Ovary (tissue), 9 donors: Measurements from ENCODE around the gene LENEP. TPM values are rescaled to one million over a fixed set of nuclear protein-coding genes. Genes with fewer than 3 reads are reported as not detected.

ENCODE experiments used
- DNase-seq, 5 donors: peaks; one replicate each; pipeline ENCODE4 v3.0.0-alpha.2; 2019 to 2020
- H3K27ac ChIP-seq, 2 donors: fragments of 200-600 bp; one replicate each; pipeline versions ENCODE4 v1.5.1 to v1.8.0; 2019 to 2022
- H3K27me3 ChIP-seq: fragments of 200-600 bp; one replicate; pipeline ENCODE4 v1.8.0; 2022
- H3K36me3 ChIP-seq: fragments of 200-600 bp; sonication (generic); one replicate; pipeline ENCODE4 v1.5.1; 2019
- H3K4me1 ChIP-seq: one replicate; pipeline ENCODE4 v1.8.1; 2013; ENCODE audit warnings: mild to moderate bottlenecking, moderate library complexity; ENCODE audit not compliant: insufficient read depth
- H3K4me3 ChIP-seq: fragments of 200-600 bp; sonication (generic); one replicate; pipeline ENCODE4 v1.5.1; 2017
- H3K9me3 ChIP-seq, 2 donors: fragments of 200-600 bp in 1 of 2; sonication (generic) in 1 of 2; one replicate each; pipeline versions ENCODE4 v1.5.1 to v1.8.1; 2013 to 2019; ENCODE audit warnings: mild to moderate bottlenecking in 1 of 2, moderate library complexity in 1 of 2
- EP300 ChIP-seq: sonication (generic); formaldehyde crosslinking; IDR thresholded peaks from one replicate; pipeline ENCODE4 v1.6.1; 2017; ENCODE audit warnings: antibody characterized with exemption
- POLR2A ChIP-seq: fragments of 450-650 bp; IDR thresholded peaks from one replicate; pipeline ENCODE4 v1.6.1; 2017; ENCODE audit warnings: antibody characterized with exemption, mild to moderate bottlenecking, moderate library complexity
- WGBS, 3 donors: extraction: QIAGEN DNeasy Blood & Tissue Kit in 1 of 3; methylation state at CpG; one replicate each; pipeline versions ENCODE4 v1.1.5 to v1.1.7; 2013 to 2017; 5-methylcytosine and 5-hydroxymethylcytosine counted together
- intact Hi-C, 4 donors: fragments of 100-400 bp; cut with DNase I; formaldehyde crosslinking; loops; one replicate each; pipeline versions ENCODE4 v1.11.0 to v1.15.1; 2022 to 2023
- polyA plus RNA-seq, 2 donors: library from polyadenylated mRNA; stranded (reverse); fragments of 200-250 nt in 1 of 2; fragments of 350-450 nt in 1 of 2; fragmentation: Illumina TruSeq in 1 of 2; extraction: RNeasy Lipid Tissue Mini Kit (QIAGEN cat#74804) in 1 of 2; gene quantifications; one replicate each; pipeline ENCODE4 v1.2.3, GENCODE V29; 2013 to 2014
- total RNA-seq, 7 donors: library from RNA; depleted of rRNA in 2 of 7; stranded (reverse); fragments of >200 nt in 2 of 7; fragmentation: NEBNext Ultra II Directional in 3 of 7; extraction: Animal tissue kit (Norgen Biotek cat#: 25700) in 3 of 7; gene quantifications; one replicate each; pipeline versions ENCODE4 v1.1.0 to v1.2.4, GENCODE V29; 2016 to 2023
- TF ChIP-seq, protein P1 (sequence below), 3 donors: fragments of 450-650 bp in 2 of 3; fragments of 200-600 bp in 1 of 3; IDR thresholded peaks; one replicate each; pipeline versions ENCODE4 v1.5.1 to v1.8.0; 2016 to 2022; ENCODE audit warnings: antibody characterized with exemption in 3 of 3, mild to moderate bottlenecking in 1 of 3
- donor health status: DM: no; HTN: no; CAD: no; lungs with moderate emphysema.
- donor health status: DM: no; HTN: no; CAD: no.
- donor health status: Bipolar disorder and iron deficiency.
- donor health status: DM: yes; HTN: yes; CAD: no.
- donor health status: DM: no; HTN: no; CAD: no.
- donor health status: DM: yes; HTN: yes; CAD: no.

Gene LENEP
- total and polyA plus RNA-seq, 9 donors: not detected

DNA sequence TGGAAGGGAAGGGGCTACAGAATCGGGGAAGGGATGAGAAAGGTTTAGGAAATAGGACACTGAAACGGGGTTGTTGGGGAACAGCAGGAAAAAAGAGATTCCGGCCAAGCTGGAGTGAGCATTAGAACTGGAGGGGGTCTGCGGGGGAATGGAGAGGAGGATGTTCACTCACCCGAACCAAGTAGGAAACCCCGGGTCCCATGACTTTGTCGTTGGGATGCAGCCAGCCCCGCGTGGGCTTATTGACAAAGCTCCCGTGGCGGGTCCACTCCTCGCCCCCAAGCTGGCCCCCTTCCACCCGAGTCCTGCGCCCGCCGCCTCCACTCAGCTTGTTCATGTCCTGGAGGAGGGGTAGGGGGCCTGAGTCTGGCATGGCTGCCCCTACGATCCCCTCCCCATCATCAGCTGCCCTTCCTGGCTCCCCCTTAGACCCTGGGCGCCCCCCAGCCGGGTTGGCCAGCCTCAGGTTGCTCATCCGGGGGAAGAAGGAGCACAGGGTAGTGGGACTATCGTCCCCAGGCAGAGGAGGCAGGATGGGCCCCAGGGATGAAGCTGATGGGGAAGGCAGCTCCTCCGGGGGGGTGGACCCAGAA, 23.4 kb upstream of the LENEP start:
- Histone ChIP-seq H3K4me3 (peak overlapping the region; percentile 52), H3K36me3 (no peaks in the 10 kb centered on the region), H3K27me3 (no peaks in the 10 kb centered on the region), H3K9me3 (no peaks in the 10 kb centered on the region), H3K4me1 (peaks cover 12% of the 10 kb centered on the region), H3K27ac (peak overlapping the region; percentile 87 to 98)
- peak; percentile 60 to 82 (median 75) for DNase-seq
- no peak for TF ChIP-seq EP300
- TF ChIP-seq, protein P1, sequence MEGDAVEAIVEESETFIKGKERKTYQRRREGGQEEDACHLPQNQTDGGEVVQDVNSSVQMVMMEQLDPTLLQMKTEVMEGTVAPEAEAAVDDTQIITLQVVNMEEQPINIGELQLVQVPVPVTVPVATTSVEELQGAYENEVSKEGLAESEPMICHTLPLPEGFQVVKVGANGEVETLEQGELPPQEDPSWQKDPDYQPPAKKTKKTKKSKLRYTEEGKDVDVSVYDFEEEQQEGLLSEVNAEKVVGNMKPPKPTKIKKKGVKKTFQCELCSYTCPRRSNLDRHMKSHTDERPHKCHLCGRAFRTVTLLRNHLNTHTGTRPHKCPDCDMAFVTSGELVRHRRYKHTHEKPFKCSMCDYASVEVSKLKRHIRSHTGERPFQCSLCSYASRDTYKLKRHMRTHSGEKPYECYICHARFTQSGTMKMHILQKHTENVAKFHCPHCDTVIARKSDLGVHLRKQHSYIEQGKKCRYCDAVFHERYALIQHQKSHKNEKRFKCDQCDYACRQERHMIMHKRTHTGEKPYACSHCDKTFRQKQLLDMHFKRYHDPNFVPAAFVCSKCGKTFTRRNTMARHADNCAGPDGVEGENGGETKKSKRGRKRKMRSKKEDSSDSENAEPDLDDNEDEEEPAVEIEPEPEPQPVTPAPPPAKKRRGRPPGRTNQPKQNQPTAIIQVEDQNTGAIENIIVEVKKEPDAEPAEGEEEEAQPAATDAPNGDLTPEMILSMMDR (IDR thresholded peaks at IDR 0.05): no peak
- TF ChIP-seq POLR2A: no peak
- WGBS, 3 donors: 3 to 13% (median 7%) methylated on average over 22 of the region's 22 CpGs
- intact Hi-C loops: loop anchor here in 1 of 4 donors (5.0 kb wide), 1 partner anchor 82 kb away; the partner anchor contains the start of gene ADAM15

DNA sequence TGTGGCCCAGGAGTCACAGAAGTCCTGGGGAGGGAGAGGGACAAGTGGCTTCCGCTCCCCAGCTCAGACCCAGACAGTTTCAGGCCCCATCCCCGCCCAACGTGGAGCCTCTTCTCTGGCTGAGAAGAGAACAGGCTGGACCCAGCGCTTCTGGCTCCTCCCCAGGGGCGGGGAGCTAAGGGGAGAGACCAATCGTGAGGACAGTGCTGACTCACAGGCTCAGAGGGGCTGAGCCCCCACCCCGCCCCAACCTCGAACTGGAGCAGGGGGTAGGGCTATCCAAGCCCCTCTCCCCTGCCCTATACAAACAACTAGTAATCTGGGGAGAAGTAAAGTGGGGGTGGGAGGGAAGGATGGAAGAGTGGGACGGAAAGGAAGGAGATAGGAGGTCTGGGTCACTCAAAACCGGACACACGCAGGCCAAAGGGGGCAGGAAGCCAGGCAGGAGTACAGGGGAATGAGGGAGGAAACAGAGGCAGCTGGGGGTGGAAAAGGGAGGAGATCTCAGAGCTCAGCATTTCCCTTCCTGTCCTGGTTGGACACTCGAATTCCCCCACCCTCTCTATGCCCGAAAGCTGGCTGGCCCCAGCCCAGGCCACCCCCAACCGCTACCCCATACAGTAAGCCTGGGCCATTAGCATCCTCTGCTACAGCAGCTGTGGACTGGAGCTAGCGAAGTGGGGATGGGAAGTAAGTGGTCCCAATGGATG, 22.6 kb upstream of the LENEP start, which contains the start of gene SHC1:
Gene SHC1 (minus strand): TSS at position 117 of the 710 bp plus-strand sequence. CDS start 221 bp downstream, outside the sequence.
- Histone ChIP-seq H3K4me3 (peak within 1 kb of the TSS; percentile 52), H3K27ac (peak within 1 kb of the TSS; percentile 87 to 98), H3K4me1 (peaks cover 12% of the 10 kb centered on the region), H3K9me3 (no peaks in the 10 kb centered on the region), H3K27me3 (no peaks in the 10 kb centered on the region), H3K36me3 (no peaks in the 10 kb centered on the region)
- DNase-seq: peak; percentile 95 to 97 (median 96)
- TF ChIP-seq POLR2A (peak; percentile 91), EP300 (no peak)
- whole genome bisulfite sequencing, 3 donors: 3 to 6% (median 4%) methylated on average over 15 of the region's 15 CpGs
- intact Hi-C loops: loop anchor here in 1 of 4 donors (5.0 kb wide), 1 partner anchor 82 kb away; the partner anchor contains the start of gene ADAM15

DNA sequence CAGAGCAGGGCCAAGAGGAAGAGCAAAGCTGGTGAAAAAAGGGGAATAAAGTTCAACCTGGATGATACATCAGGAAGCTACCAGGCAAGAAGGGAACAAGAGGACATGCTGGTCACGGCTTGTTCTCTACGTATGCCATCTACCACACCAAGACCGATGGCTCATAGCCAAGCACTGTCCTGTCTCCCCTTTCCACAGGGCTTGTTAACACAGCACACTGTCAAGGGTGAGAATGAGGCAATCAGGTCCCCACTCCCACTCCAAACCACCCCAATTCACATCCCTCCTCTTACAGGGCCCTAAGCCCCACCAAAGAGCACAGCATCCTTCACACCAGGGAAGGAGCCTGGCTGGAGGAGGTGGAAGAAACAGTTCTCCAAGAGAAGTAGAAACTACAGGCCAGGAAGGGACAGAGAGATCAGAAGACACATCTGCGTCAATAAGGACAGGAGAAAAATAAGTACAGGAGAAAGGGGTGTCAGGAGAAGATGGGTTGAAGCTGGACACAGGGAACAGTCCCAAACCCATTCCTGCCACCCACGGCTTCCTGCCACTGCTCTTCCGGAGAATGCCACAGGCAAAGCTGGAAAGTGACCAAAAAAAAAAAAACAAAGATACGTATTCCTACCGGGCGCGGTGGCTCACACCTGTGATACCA, 21.9 kb upstream of the LENEP start:
- peak overlapping the region; percentile 52 for H3K4me3 ChIP-seq
- TF ChIP-seq, protein P1 (IDR thresholded peaks at IDR 0.05): no peak
- TF ChIP-seq EP300 (no peak), POLR2A (no peak)
- peaks cover 12% of the 10 kb centered on the region for H3K4me1 ChIP-seq
- intact Hi-C loops: loop anchor here in 1 of 4 donors (5.0 kb wide), 1 partner anchor 81 kb away; the partner anchor contains the start of gene ADAM15
- H3K27ac ChIP-seq: peak overlapping the region; percentile 87 to 98
- WGBS, 3 donors: 46 to 59% (median 53%) methylated on average over 10 of the region's 10 CpGs
- H3K36me3 ChIP-seq: no peaks in the 10 kb centered on the region
- no peaks in the 10 kb centered on the region for H3K9me3 ChIP-seq
- H3K27me3 ChIP-seq: no peaks in the 10 kb centered on the region
- peak in 4 of 5 donors; percentile 48 to 70 (median 60) for DNase-seq

DNA sequence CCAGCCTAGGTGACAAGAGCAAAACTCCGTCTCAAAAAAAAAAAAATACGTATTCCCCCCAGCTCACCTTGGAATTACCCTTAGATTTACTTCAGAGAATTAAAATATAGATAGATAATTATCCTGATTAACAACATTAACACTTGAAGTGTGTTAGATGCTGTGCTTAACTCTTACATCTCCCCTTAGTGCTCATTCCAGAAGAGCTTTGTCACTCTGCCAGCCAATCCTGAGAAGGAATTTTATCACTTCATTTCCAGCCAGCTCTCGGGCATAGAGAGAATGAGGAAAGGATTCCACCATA, 21.2 kb upstream of the LENEP start:
- DNase-seq: no peak
- peaks cover 12% of the 10 kb centered on the region for H3K4me1 ChIP-seq
- H3K36me3 ChIP-seq: no peaks in the 10 kb centered on the region
- intact Hi-C loops: loop anchor here in 1 of 4 donors (5.0 kb wide), 1 partner anchor 80 kb away; the partner anchor contains the start of gene ADAM15
- peak overlapping the region; percentile 54 to 98 for H3K27ac ChIP-seq
- 54 to 68% (median 59%) methylated on average over 3 of the region's 3 CpGs for WGBS, 3 donors
- no peaks in the 10 kb centered on the region for H3K9me3 ChIP-seq
- no peak for TF ChIP-seq POLR2A
- no peak for TF ChIP-seq EP300
- TF ChIP-seq, protein P1 (IDR thresholded peaks at IDR 0.05): no peak
- H3K4me3 ChIP-seq: no peak overlapping the region
- no peaks in the 10 kb centered on the region for H3K27me3 ChIP-seq
